Mammary epithelial cell (primary cell): Measurements from ENCODE around the gene NID2.

ENCODE experiments used
- CTCF ChIP-seq, 2 donors: IDR thresholded peaks in 1 of 2; conservative IDR thresholded peaks in 1 of 2; 2 replicates each; pipeline ENCODE4 v1.5.1; 2011 to 2012; ENCODE audit warnings: inconsistent platforms in 2 of 2, low read length in 2 of 2, mild to moderate bottlenecking in 2 of 2, control low read depth in 1 of 2, low read depth in 1 of 2; ENCODE audit not compliant: insufficient read depth in 1 of 2; ENCODE audit errors: extremely low read depth in 1 of 2
- EZH2 ChIP-seq: IDR thresholded peaks from 2 replicates; pipeline ENCODE4 v1.6.1; 2012; ENCODE audit warnings: low read length, inconsistent platforms, borderline replicate concordance

- TF ChIP-seq CTCF (conservative IDR thresholded peaks at IDR 0.05 in 1 of 2, IDR thresholded peaks at IDR 0.05 in 1 of 2; ENCODE audit: extremely low read depth in 1 of 2, insufficient read depth in 1 of 2, low read depth in 1 of 2, low read length in 2 of 2) = no peak
- TF ChIP-seq EZH2 = no peak
Measured at GRCh38 chr14:52091928-52092327, 23.1 kb upstream of the NID2 start.
